ENCODE results near the gene NPAS2.
A peak's percentile ranks its signal among the peaks of the same experiment; 100 is the strongest.

The NPAS2 gene

GRCh38 chr2:101012054-101012705 lies 192.2 kb downstream of the NPAS2 start:
- DNase-seq (ENCODE audit: low read depth), result no peak
- no peak for TF ChIP-seq CTCF (IDR thresholded peaks at IDR 0.05; ENCODE audit: low read length, missing control alignments)
- no peak overlapping the region for H3K4me3 ChIP-seq (replicated peaks; ENCODE audit: low read depth, low read length)

GRCh38 chr2:101012706-101013181 lies 192.8 kb downstream of the NPAS2 start:
- peak; percentile 67 for DNase-seq (ENCODE audit: low read depth)
- TF ChIP-seq CTCF (IDR thresholded peaks at IDR 0.05; ENCODE audit: low read length, missing control alignments), result peak; percentile 73
- no peak overlapping the region for H3K4me3 ChIP-seq (replicated peaks; ENCODE audit: low read depth, low read length)

GRCh38 chr2:101014264-101014857 lies 194.4 kb downstream of the NPAS2 start:
- no peak for TF ChIP-seq CTCF (IDR thresholded peaks at IDR 0.05; ENCODE audit: low read length, missing control alignments)
- H3K4me3 ChIP-seq (replicated peaks; ENCODE audit: low read depth, low read length), result no peak overlapping the region
- no peak for DNase-seq (ENCODE audit: low read depth)

GRCh38 chr2:101017371-101017770 lies 197.4 kb downstream of the NPAS2 start:
- DNase-seq (ENCODE audit: low read depth), result no peak

GRCh38 chr2:101018934-101019333 lies 199.0 kb downstream of the NPAS2 start:
- DNase-seq (ENCODE audit: low read depth), result no peak
- TF ChIP-seq CTCF (IDR thresholded peaks at IDR 0.05; ENCODE audit: low read length, missing control alignments), result no peak

More at GRCh38 chr2:101017371-101017770, 197.4 kb downstream of the NPAS2 start:
- no peak for TF ChIP-seq CTCF (IDR thresholded peaks at IDR 0.05; ENCODE audit: low read length, missing control alignments)
- no peak overlapping the region for H3K4me3 ChIP-seq (replicated peaks; ENCODE audit: low read depth, low read length)

GRCh38 chr2:101022221-101022620 lies 202.3 kb downstream of the NPAS2 start:
- no peak overlapping the region for H3K4me3 ChIP-seq (replicated peaks; ENCODE audit: low read depth, low read length)
- TF ChIP-seq CTCF (IDR thresholded peaks at IDR 0.05; ENCODE audit: low read length, missing control alignments), result no peak
- no peak for DNase-seq (ENCODE audit: low read depth)

More at GRCh38 chr2:101018934-101019333, 199.0 kb downstream of the NPAS2 start:
- H3K4me3 ChIP-seq (replicated peaks; ENCODE audit: low read depth, low read length), result no peak overlapping the region
